Epidermal melanocyte (primary cell): ENCODE data around the gene ZC3H7B.
"Not testable (repeated sequence)": the region's sequence is repeated elsewhere in the genome, so short reads cannot be mapped to it uniquely, and the experiment has no call there.

Experiments
- DNase-seq: peaks from one replicate; pipeline ENCODE4 v3.0.0; 2011; ENCODE audit warnings: low spot score; ENCODE audit not compliant: insufficient read length

The ZC3H7B gene

DNA sequence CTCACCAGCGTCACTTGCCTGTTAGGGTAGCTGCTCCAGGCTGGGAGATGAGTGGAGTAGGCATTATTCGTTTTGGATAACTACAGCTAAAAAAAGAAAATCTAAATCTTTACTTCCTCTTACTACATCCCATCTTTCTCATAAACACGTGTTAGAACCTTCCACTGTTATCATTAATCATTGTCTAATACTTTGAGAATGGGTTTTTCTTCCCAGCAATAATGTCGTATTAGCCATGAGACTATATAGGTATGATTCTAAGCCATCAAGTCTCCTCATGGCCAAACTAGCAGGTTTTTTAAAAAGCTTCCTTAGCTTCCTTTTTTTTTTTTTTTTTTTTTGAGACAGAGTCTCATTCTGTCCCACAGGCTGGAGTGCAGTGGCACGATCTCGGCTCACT, 76.5 kb downstream of the ZC3H7B start:
- no peak for DNase-seq

DNA sequence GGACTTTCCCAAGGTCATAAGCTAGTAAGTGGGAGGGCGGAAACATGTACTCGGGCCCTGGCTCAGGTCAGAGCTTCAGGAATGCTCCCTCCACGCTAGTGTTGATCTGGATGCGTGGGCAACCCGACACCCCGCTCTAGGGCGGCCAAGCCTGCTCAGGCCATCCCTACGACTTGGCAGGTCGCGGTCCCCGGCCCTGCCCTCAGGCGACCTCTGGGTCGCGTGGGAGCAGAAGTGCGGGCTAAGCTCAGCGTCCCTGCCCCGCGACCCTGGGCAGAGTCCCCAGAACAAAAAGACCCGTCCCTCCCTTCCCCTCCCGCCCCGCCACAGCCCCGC, 79.6 kb downstream of the ZC3H7B start:
- peak; percentile 40 for DNase-seq

DNA sequence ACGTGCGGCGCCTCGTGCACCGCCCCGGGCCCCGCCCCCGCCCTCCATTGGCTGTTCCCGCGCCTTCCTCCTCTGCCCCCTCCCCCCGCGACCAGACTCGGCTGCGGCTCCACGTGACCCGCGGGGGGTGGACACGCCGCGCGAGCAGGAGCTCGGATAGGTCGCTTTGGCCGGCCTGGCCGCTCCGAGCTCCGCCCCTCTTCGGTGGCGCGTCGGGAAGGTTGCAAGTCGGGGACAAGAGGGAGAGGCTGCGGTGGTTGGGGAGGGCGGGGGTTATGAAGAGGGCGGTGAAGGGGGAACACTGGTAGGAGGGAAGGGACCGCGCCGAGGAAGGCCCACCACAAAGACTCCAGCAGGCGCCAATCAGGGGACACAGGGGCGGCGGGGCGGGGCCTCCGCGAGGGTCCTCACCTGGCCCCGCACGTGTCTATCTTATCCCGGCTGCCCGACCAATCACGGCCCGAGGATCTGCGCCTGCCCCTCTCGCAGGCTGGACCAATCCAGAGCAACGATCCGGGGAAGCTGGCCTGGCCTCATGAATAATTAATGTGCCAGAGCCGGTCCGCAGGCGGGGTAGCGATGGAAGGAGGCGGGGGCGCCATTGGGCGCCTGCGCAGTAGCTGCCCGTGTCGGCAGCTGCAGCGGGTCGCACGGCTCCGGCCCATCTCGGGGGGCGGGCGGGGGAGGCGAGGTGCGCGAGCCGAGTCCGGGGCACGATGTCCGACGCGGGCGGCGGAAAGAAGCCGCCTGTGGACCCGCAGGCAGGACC, 80.2 kb downstream of the ZC3H7B start, which contains the start of gene TEF:
Gene TEF (plus strand): TSS at position 614 of the 769 bp plus-strand sequence. CDS start 103 bp downstream, at position 717.
- DNase-seq: peak; percentile 99

DNA sequence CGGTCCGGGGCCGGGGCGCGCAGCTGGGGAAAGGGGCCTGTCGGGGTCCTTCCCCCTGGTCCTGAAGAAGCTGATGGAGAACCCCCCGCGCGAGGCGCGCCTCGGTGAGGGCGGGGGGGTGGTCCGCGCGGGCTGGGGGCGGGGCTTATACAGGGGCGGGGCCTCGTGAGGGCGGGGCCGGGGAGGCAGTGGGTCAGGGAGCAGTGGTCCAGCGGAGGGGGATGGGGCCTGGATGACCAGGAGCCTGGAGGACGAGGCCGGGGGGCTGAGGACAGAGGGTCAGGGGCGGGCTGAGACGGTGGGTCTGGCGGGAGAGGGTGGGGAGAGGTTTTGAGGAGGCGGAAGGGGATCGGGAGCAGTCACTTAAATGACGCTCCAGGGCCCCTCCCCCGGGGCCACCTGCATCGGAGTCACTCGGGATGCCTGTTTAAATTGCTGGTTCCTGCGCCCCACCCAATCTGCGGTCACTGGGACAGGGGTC, 80.8 kb downstream of the ZC3H7B start:
- peak; percentile 80 for DNase-seq

DNA sequence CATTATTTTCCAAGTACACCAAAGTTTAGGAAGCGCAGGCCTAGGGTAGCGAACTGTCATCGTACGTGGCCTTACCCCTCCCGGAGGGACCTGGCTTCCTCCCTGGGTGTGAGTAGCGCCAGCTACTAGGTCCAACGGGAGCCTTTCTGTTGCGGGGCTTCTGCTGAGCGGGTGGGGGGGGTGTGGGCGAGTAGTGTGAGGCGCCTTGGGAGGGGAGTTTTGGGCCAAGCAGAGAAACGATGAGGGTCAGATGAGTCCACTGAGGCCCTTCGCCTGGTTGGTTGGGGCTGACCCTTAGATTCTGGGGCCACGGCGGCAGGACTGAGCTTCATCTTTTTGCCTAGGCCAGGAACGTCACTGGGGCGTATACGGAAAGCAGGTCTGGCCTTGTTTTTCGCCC, 81.3 kb downstream of the ZC3H7B start:
- no peak for DNase-seq

DNA sequence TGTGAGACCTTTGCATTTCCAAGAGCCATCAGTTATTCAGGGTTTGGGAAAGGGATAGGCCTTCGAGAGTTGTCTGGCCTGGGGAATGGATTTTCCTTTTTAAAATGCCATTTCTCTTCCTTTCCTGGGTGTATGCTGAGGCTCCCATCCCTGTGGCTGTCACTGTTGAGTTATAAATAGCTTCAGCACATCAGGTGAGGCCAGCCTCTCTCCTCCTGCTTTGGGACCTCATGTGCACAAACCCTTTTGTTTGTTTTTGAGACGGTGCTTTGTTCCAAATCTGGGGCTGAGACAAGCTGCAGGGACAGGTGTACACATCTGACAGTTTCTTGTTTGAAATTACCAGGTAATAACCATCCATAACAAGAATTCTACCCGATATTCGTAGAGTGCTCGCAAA, 81.8 kb downstream of the ZC3H7B start:
- no peak for DNase-seq

DNA sequence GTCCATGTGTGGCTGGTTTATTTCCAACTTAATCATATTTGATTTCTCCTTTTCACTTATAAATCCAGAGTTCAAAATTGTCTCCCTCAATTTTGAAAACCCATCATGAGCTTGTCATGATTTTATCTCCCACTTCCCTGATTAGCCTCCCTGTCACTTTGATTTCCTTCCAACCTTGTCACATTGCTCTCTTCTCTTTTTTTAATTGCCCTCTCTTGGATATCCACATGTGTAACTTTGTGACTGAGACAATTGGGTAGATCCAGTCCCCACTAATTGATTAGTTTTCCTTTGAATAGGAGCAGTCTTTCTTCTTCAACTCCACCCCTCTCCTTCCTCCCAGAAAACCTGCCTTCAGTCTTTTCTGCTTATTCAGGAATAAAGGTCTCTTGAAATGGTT, 82.8 kb downstream of the ZC3H7B start:
- DNase-seq: no peak

DNA sequence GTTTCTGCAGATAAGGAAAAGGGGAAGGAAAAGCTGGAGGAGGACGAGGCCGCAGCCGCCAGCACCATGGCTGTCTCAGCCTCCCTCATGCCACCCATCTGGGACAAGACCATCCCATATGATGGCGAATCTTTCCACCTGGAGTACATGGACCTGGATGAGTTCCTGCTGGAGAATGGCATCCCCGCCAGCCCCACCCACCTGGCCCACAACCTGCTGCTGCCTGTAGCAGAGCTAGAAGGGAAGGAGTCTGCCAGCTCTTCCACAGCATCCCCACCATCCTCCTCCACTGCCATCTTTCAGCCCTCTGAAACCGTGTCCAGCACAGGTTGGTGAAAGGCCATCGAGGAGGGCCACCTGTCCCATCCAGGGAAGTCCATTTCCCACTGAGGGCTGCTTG, 86.0 kb downstream of the ZC3H7B start:
- no peak for DNase-seq

DNA sequence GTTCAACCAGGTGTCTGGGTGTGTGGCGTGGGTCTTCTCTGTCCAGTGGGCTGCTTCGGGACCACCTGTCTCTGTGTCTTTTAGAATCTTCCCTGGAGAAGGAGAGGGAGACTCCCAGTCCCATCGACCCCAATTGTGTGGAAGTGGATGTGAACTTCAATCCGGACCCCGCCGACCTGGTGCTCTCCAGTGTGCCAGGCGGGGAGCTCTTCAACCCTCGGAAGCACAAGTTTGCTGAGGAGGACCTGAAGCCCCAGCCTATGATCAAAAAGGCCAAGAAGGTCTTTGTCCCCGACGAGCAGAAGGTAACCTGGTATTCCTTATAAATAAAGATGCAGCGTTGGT, 92.7 kb downstream of the ZC3H7B start:
- DNase-seq: no peak

DNA sequence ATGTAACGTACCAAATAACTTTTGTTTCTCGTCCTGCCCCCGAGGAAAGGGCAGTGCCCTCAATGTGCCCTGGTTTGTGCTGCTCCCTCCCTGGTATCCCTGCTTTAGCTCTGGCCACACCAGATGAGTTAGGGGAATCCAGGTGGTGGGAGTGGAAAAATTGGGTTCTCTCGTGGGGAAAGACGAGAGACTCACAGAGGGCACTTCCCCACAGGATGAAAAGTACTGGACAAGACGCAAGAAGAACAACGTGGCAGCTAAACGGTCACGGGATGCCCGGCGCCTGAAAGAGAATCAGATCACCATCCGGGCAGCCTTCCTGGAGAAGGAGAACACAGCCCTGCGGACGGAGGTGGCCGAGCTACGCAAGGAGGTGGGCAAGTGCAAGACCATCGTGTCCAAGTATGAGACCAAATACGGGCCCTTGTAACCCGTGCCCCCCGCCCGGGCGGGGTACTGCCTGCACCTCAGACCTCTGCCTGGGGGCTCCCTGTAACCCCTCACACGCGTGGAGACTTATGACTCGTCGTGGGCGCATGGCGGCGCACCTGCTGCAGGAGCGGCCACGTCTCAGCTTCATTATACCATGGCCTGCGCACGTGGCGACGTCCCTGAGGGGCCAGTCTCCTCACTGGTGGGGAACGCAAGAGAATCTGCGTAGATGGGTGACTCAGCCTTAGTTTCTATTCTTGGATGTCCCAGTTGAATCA, 94.4 kb downstream of the ZC3H7B start:
- no peak for DNase-seq

DNA sequence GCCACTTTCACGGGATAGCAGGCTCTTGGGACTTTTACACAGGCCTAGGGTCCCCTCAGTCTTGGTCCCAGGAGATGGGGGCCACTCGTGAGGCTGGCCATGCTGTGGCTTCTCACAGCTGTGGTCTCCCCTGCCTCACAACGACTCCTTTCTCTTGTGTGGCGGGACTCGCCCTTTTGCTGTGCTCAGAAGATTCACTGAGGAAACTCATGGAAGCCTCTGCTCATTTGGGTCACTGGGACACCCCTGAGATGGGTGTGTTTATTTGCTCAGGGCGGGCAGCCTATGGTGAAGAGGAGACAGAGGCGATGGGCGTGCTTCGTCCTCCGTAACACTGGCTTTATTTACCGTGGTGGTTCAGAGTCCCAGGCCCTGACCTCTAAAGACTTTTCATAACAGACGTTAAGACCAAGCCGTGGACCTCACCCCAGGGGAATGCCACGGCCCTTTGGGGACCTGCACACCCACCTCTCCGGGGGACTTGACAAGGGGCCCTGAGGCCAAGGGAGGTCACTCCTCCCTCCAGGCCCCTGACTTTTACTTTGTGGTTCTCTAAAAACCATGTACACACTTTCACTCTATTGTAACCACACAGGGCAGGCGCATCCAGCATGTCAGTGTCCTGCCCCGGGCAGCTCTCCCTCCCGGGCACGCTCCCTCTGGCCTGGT, 96.0 kb downstream of the ZC3H7B start:
- DNase-seq: no peak

DNA sequence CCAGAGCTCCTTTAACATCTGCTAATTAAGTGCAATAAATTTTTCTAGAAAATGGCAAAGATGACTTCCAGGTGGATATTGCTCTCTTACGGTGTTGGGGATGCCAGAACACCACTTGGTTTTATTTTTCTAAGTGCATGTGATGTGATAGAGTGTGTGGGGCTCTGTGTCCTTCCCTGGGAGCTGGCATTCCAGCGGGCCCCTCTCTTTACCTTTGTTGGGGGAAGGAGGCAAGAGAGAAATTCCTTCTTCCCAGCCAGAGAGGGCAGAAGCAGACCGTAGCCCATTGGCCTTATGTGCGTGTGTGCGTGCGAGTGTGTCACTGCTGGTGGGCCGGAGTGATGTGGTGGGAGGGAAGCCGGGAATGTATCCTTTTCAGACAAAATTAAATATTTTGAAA, 97.6 kb downstream of the ZC3H7B start:
- no peak for DNase-seq

DNA sequence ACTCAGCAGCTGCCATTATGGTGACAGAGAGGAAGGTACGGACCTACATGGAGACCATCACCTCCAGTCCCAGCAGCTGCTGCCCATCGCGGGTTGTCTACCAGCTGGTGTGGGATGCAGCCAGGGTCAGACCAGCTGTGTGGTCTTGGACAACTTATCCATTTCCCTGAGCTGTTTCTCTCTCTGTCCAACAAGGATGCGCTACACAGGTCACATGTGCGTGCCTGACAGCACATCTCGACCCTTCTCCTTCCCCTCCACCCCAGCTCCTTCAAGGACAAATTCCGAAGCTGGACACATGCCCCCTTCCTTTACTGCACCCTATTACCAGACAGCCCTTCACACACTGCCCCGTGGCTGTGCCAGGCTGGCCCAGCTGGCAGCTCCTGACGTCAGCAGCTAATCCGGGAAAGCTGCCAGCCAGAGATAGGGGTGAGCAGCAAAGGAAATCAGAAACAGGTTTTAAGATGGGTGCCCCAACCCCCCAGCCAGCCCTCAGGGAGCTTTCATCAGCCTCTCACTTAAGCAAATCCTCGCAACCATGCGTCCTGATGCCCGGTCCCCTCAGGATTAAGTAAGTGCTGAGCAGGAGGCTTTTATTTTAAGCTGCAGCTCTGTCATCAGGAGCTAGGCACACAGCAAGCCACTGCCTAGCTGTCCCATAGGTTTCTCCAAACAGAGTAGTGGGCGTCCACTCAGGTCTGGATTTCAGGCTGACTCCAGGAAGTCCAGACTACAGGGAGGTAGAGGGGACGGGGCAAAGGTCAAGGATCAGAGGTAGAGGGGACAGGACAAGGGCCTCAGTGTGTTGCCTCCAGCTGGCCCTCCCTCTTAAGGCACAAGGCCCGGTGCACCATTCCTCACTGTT, 100.7 kb downstream of the ZC3H7B start:
- peak; percentile 92 for DNase-seq

DNA sequence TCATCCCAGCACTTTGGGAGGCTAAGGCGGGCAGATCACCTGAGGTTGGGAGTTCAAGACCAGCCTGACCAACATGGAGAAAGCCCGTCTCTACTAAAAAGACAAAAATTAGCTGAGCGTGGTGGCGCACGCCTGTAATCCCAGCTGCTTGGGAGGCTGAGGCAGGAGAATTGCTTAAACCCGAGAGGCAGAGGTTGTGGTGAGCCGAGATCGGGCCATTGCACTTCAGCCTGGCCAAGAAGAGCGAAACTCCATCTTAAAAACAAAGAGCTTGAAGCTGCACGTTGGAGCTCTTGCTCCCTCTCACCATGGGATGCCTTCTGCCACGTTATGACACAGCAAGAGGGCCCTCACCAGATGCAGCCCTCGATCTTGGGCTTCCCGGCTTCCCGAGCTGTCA, 101.5 kb downstream of the ZC3H7B start:
- DNase-seq: not testable (repeated sequence)

DNA sequence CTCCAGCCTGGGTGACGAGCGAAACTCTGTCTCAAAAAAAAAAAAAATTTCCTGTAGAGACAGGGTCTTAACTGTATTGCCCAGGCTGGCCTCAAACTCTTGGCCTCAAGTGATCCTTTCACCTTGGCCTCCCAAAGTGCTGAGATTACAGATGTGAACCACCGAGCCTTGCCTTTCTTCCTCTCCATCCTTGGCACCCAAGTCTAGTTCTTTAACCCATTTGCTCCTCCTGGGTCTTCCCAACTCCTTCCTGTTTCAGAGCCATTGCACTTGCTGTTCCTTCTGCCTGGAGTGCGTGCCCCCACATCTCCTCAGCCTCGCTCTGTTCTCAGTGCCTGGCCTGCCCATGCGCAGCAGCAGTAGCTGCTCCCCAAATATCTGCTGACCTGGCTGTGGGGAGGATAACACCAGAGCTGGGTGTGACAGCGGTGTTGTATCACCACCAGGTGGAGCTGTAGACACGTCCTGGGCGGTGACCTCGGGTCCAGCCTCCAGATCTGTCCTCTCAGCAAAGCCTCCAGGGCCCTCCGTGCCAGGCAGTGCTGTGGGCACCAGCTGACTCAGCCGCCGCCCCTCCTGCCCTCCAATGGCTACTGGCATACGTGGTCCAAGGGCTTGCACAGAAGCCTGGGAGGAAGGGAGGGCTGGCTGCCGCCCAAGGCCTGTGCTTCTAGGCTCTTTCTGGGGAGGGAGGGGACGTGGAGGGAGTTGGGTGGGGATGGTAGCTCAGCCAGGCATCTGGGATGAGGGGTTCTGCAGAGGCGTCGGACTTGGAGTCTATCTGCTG, 102.4 kb downstream of the ZC3H7B start:
- DNase-seq: peak; percentile 97

DNA sequence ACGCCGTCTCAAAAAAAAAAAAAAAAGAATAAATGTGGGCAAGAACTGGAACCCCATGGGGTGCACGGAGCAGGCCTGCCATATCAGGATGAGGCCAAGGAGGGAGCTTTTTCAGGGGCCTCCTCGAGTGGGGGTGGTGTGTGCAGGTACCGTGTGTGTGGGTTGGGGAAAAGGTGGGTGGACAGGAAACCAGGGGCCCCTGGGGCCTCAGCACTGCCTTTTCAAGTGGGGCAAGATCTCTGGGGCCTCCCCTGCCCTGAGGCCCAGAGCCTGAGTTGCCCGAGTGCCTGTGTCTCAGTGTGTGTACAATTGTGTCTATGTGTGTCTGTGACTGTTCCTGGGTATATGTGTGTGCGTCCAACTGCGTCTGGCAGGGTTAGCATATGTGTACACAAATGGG, 104.3 kb downstream of the ZC3H7B start:
- no peak for DNase-seq

DNA sequence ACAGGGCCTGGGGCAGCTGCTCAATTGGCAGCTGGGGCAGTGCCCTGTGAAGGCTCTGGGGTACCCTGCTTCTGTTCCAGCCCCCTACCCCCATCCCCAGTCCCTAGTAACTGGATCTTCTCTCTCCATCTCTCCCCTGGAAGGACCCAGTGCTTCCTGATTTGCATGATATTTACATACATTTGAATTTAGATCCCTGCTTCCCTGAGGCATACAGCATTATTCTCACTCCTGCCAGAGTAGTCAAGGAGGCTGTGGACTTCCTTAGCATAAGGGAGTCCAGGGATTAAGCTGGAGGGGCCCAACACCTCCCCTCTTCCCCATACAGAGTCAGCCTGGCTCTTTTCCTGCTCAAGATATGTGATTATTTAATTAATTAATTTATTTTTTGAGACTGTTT, 105.1 kb downstream of the ZC3H7B start:
- DNase-seq: no peak

DNA sequence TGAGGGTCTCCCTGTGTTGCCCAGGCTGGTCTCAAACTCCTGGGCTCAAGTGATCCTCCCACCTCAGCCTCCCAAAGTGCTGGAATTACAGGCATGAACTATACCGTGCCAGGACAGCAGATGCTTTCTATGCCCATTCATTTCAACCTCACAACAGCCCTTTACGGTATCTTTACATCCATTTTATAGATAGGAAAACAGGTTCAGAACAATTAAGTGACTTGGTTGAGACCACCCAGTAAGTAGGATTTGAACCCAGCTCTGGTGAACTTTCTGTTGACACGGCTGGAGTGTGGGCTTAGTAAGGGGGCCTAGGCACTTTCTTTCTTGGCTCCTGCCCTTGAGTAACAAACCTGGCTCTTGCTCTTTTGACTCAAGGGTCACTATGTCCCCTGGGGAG, 106.1 kb downstream of the ZC3H7B start:
- no peak for DNase-seq

DNA sequence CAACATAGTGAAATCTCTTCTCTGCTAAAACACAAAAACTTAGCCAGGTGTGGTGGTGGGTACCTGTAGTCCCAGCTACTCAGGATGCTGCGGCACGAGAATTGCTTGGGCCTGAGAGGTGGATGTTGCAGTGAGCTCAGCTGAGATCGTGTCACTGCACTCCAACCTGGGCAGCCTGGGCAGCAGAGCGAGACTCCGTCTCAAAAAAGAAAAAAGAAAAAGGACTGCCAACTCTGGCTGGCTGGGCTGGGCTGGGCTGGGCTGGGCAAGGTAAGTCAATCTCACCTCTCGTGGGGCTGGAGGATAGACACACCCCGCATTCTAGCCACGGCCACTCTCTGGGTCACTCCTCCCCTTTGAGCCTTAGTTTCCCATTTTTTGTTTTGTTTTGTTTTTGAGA, 107.3 kb downstream of the ZC3H7B start:
- DNase-seq: no peak
